ENCODE data around the gene KCNH1. TPM values are rescaled to one million over a fixed set of nuclear protein-coding genes. Genes with fewer than 3 reads are reported as not detected.

The KCNH1 gene
- total RNA-seq, 1 donor from 2014 or later, result 15.5 TPM

GRCh38 chr1:210748796-210749195, 385.2 kb downstream of the KCNH1 start:
- TF ChIP-seq EZH2 (IDR thresholded peaks at IDR 0.05; ENCODE audit: insufficient read depth, low read length), result no peak
- TF ChIP-seq, protein P1, sequence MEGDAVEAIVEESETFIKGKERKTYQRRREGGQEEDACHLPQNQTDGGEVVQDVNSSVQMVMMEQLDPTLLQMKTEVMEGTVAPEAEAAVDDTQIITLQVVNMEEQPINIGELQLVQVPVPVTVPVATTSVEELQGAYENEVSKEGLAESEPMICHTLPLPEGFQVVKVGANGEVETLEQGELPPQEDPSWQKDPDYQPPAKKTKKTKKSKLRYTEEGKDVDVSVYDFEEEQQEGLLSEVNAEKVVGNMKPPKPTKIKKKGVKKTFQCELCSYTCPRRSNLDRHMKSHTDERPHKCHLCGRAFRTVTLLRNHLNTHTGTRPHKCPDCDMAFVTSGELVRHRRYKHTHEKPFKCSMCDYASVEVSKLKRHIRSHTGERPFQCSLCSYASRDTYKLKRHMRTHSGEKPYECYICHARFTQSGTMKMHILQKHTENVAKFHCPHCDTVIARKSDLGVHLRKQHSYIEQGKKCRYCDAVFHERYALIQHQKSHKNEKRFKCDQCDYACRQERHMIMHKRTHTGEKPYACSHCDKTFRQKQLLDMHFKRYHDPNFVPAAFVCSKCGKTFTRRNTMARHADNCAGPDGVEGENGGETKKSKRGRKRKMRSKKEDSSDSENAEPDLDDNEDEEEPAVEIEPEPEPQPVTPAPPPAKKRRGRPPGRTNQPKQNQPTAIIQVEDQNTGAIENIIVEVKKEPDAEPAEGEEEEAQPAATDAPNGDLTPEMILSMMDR (IDR thresholded peaks at IDR 0.05; ENCODE audit: insufficient read depth, low read depth, low read length), result no peak
- Mint-ChIP-seq H3K9me3 (ENCODE audit: unreplicated experiment) (peaks cover 4% of the 10 kb centered on the region), H3K36me3 (ENCODE audit: low read depth, unreplicated experiment) (peaks cover 2% of the 10 kb centered on the region), H3K4me3 (ENCODE audit: unreplicated experiment) (no peak overlapping the region), H3K27ac (ENCODE audit: unreplicated experiment) (no peak overlapping the region), H3K27me3 (ENCODE audit: low read depth, unreplicated experiment) (peaks cover 11% of the 10 kb centered on the region), H3K4me1 (ENCODE audit: low read depth, unreplicated experiment) (peaks cover 6% of the 10 kb centered on the region)
- no peaks in the 10 kb centered on the region for H3K79me2 ChIP-seq (ENCODE audit: insufficient read depth, low read length)
- no peak overlapping the region for H3K4me3 ChIP-seq (ENCODE audit: insufficient read depth, low read depth, low read length)
- H3K36me3 ChIP-seq (ENCODE audit: insufficient read depth, low read length), result no peaks in the 10 kb centered on the region
- H4K20me1 ChIP-seq (ENCODE audit: insufficient read depth, low read length), result no peaks in the 10 kb centered on the region
- H3K9ac ChIP-seq (ENCODE audit: low read length), result no peak overlapping the region
- no peaks in the 10 kb centered on the region for H3K4me1 ChIP-seq (ENCODE audit: insufficient read depth, low read length)
- DNase-seq (ENCODE audit: low read depth) (no peak), FAIRE-seq (no peak)
- H2AFZ ChIP-seq (ENCODE audit: low read depth, low read length), result no peak overlapping the region
- no peaks in the 10 kb centered on the region for H3K9me3 ChIP-seq (ENCODE audit: insufficient read depth, low read depth, low read length)
- H3K4me2 ChIP-seq (ENCODE audit: low read length), result no peak overlapping the region
- H3K27me3 ChIP-seq (ENCODE audit: insufficient read depth, low read length), result no peaks in the 10 kb centered on the region
- no peak overlapping the region for H3K27ac ChIP-seq (ENCODE audit: low read depth, low read length)

- peaks cover 12% of the 10 kb centered on the region for H3K27me3 Mint-ChIP-seq (ENCODE audit: low read depth, unreplicated experiment)
- no peak overlapping the region for H3K4me3 ChIP-seq (ENCODE audit: insufficient read depth, low read depth, low read length)
- no peak for FAIRE-seq
- H3K9ac ChIP-seq (ENCODE audit: low read length), result no peak overlapping the region
- H3K9me3 ChIP-seq (ENCODE audit: insufficient read depth, low read depth, low read length), result no peaks in the 10 kb centered on the region
- H3K4me1 ChIP-seq (ENCODE audit: insufficient read depth, low read length), result no peaks in the 10 kb centered on the region
- no peak overlapping the region for H3K27ac ChIP-seq (ENCODE audit: low read depth, low read length)
- H2AFZ ChIP-seq (ENCODE audit: low read depth, low read length), result no peak overlapping the region
- no peak overlapping the region for H3K4me3 Mint-ChIP-seq (ENCODE audit: unreplicated experiment)
- H3K36me3 Mint-ChIP-seq (ENCODE audit: low read depth, unreplicated experiment), result peaks cover 2% of the 10 kb centered on the region
- H3K79me2 ChIP-seq (ENCODE audit: insufficient read depth, low read length), result no peaks in the 10 kb centered on the region
- H3K4me1 Mint-ChIP-seq (ENCODE audit: low read depth, unreplicated experiment), result peaks cover 6% of the 10 kb centered on the region
- no peak overlapping the region for H3K4me2 ChIP-seq (ENCODE audit: low read length)
- no peaks in the 10 kb centered on the region for H3K27me3 ChIP-seq (ENCODE audit: insufficient read depth, low read length)
- H3K9me3 Mint-ChIP-seq (ENCODE audit: unreplicated experiment), result peaks cover 4% of the 10 kb centered on the region
- H4K20me1 ChIP-seq (ENCODE audit: insufficient read depth, low read length), result no peaks in the 10 kb centered on the region
- no peaks in the 10 kb centered on the region for H3K36me3 ChIP-seq (ENCODE audit: insufficient read depth, low read length)
- H3K27ac Mint-ChIP-seq (ENCODE audit: unreplicated experiment), result no peak overlapping the region
- TF ChIP-seq, protein P1 (IDR thresholded peaks at IDR 0.05; ENCODE audit: insufficient read depth, low read depth, low read length), result no peak
- no peak for TF ChIP-seq EZH2 (IDR thresholded peaks at IDR 0.05; ENCODE audit: insufficient read depth, low read length)
- DNase-seq (ENCODE audit: low read depth), result no peak
Measured at GRCh38 chr1:210747890-210748289, 386.1 kb downstream of the KCNH1 start.

- TF ChIP-seq EZH2 (IDR thresholded peaks at IDR 0.05; ENCODE audit: insufficient read depth, low read length), result no peak
- TF ChIP-seq, protein P1 (IDR thresholded peaks at IDR 0.05; ENCODE audit: insufficient read depth, low read depth, low read length), result no peak
- Histone ChIP-seq H4K20me1 (ENCODE audit: insufficient read depth, low read length) (no peaks in the 10 kb centered on the region), H3K36me3 (ENCODE audit: insufficient read depth, low read length) (no peaks in the 10 kb centered on the region), H3K4me1 (ENCODE audit: insufficient read depth, low read length) (no peaks in the 10 kb centered on the region), H3K27ac (ENCODE audit: low read depth, low read length) (no peak overlapping the region), H3K4me3 (ENCODE audit: insufficient read depth, low read depth, low read length) (no peak overlapping the region), H2AFZ (ENCODE audit: low read depth, low read length) (no peak overlapping the region), H3K27me3 (ENCODE audit: insufficient read depth, low read length) (no peaks in the 10 kb centered on the region), H3K9ac (ENCODE audit: low read length) (no peak overlapping the region), H3K4me2 (ENCODE audit: low read length) (no peak overlapping the region), H3K9me3 (ENCODE audit: insufficient read depth, low read depth, low read length) (no peaks in the 10 kb centered on the region), H3K79me2 (ENCODE audit: insufficient read depth, low read length) (no peaks in the 10 kb centered on the region)
- Mint-ChIP-seq H3K27me3 (ENCODE audit: low read depth, unreplicated experiment) (peaks cover 10% of the 10 kb centered on the region), H3K4me1 (ENCODE audit: low read depth, unreplicated experiment) (peaks cover 6% of the 10 kb centered on the region), H3K4me3 (ENCODE audit: unreplicated experiment) (no peak overlapping the region), H3K27ac (ENCODE audit: unreplicated experiment) (no peak overlapping the region), H3K9me3 (ENCODE audit: unreplicated experiment) (peaks cover 5% of the 10 kb centered on the region), H3K36me3 (ENCODE audit: low read depth, unreplicated experiment) (no peaks in the 10 kb centered on the region)
- DNase-seq (ENCODE audit: low read depth) (no peak), FAIRE-seq (no peak)
Measured at GRCh38 chr1:210747112-210747511, 386.8 kb downstream of the KCNH1 start.

Measured in astrocyte (in vitro differentiated cells and primary cell).